T-cell (primary cell): Measurements from ENCODE around the gene CPNE5. TPM values are rescaled to one million over a fixed set of nuclear protein-coding genes. Genes with fewer than 3 reads are reported as not detected.
A peak's percentile ranks its signal among the peaks of the same experiment; 100 is the strongest.

Source experiments
- ATAC-seq, 4 experiments: fragments of 200-7000 bp in 3 of 4; fragments of 150-1000 bp in 1 of 4; cut with Tn5 transposase; replicated peaks in 1 of 4; 1 replicate in 3 of 4; 2 replicates in 1 of 4; pipeline ENCODE4 v1.10.0; 2021; ENCODE audit warnings: moderate library complexity in 3 of 4, mild to moderate bottlenecking in 2 of 4, moderate number of reproducible peaks in 1 of 4
- CTCF ChIA-PET, 2 donors: fragments of 300-600 bp; sonication (Branson Sonifier 250); formaldehyde crosslinking; loops; one replicate each; lab custom pipeline; 2022; ENCODE audit warnings: antibody characterized with exemption in 2 of 2; lab: Charles Lee
- POLR2A ChIA-PET, 2 donors: fragments of 300-600 bp; sonication (Branson Sonifier 250); formaldehyde crosslinking; loops; one replicate each; lab custom pipeline; 2022; ENCODE audit warnings: antibody characterized with exemption in 2 of 2; lab: Charles Lee
- DNase-seq, 35 experiments: peaks; one replicate each; pipeline versions ENCODE4 v3.0.0 to v3.0.0-alpha.2; 2013 to 2023
- H3K27ac ChIP-seq: one replicate; pipeline ENCODE4 v1.5.1; 2013; ENCODE audit warnings: low read length
- H3K27me3 ChIP-seq, 2 experiments: replicated peaks in 1 of 2; 1 replicate in 1 of 2; 2 replicates in 1 of 2; pipeline versions ENCODE4 v1.6.1 to v1.7.0; 2013; ENCODE audit warnings: low read length in 1 of 2, mixed read lengths in 1 of 2; ENCODE audit not compliant: control insufficient read depth in 2 of 2, insufficient read depth in 2 of 2; ENCODE audit errors: extremely low read depth in 1 of 2
- H3K36me3 ChIP-seq, 2 donors: 1 replicate in 1 of 2; 2 replicates in 1 of 2; pipeline versions ENCODE4 v1.6.1 to v1.7.0; 2013; ENCODE audit warnings: low read length in 1 of 2; ENCODE audit not compliant: control insufficient read depth in 2 of 2, insufficient read depth in 1 of 2; ENCODE audit errors: extremely low read depth in 1 of 2
- H3K4me1 ChIP-seq, 2 experiments: 1 replicate in 1 of 2; 2 replicates in 1 of 2; pipeline versions ENCODE4 v1.6.1 to v1.7.0; 2013; ENCODE audit warnings: low read length in 2 of 2, mixed read lengths in 1 of 2; ENCODE audit not compliant: insufficient read depth in 2 of 2, control insufficient read depth in 1 of 2; ENCODE audit errors: extremely low read depth in 1 of 2
- H3K4me3 ChIP-seq, 2 donors: 1 replicate in 1 of 2; 2 replicates in 1 of 2; pipeline versions ENCODE4 v1.5.1 to v1.7.0; 2013; ENCODE audit warnings: mild to moderate bottlenecking in 2 of 2, low read length in 1 of 2, moderate library complexity in 1 of 2; ENCODE audit not compliant: control insufficient read depth in 1 of 2; ENCODE audit errors: extremely low read depth in 1 of 2
- H3K9me3 ChIP-seq: 2 replicates; pipeline ENCODE4 v1.7.0; 2013
- H3K27ac Mint-ChIP-seq, 2 donors: one replicate each; pipeline ENCODE4 v1.8.0; 2020 to 2021; ENCODE audit warnings: mild to moderate bottlenecking in 2 of 2, mixed read lengths in 2 of 2
- H3K27me3 Mint-ChIP-seq, 2 donors: one replicate each; pipeline ENCODE4 v1.8.0; 2021 to 2022; ENCODE audit warnings: mixed read lengths in 2 of 2
- H3K36me3 Mint-ChIP-seq: one replicate; pipeline ENCODE4 v1.8.0; 2021; ENCODE audit warnings: mixed read lengths
- H3K4me1 Mint-ChIP-seq, 3 donors: one replicate each; pipeline ENCODE4 v1.8.0; 2020 to 2022; ENCODE audit warnings: mixed read lengths in 3 of 3, mild to moderate bottlenecking in 1 of 3
- H3K4me3 Mint-ChIP-seq, 3 donors: one replicate each; pipeline ENCODE4 v1.8.0; 2020 to 2022; ENCODE audit warnings: mild to moderate bottlenecking in 3 of 3, mixed read lengths in 3 of 3, moderate library complexity in 3 of 3
- H3K9me3 Mint-ChIP-seq, 3 donors: one replicate each; pipeline ENCODE4 v1.8.0; 2020 to 2022; ENCODE audit warnings: mixed read lengths in 3 of 3
- WGBS: methylation state at CpG from one replicate; pipeline ENCODE4 v1.1.5; 2013; ENCODE audit warnings: missing lambda C conversion rate; ENCODE audit not compliant: insufficient coverage; 5-methylcytosine and 5-hydroxymethylcytosine counted together
- total RNA-seq, 35 experiments: library from RNA in 6 of 35; stranded (reverse) in 6 of 35; fragments of 120-200 nt in 1 of 35; gene quantifications; one replicate each; pipeline versions ENCODE4 v1.2.1 to v1.2.4 and lab custom pipeline; 2013 to 2026

The CPNE5 gene
- total RNA-seq, 5 donors from 2014 or later (not counting 1 experiment from before 2014, with no cell fraction given) = 0.73 to 1.8 (median 1.1) TPM

- POLR2A ChIA-PET = no interaction called here
- no peaks in the 10 kb centered on the region for H3K4me1 ChIP-seq
- peaks cover 0 to 10% of the 10 kb centered on the region in 2 experiments for H3K27me3 ChIP-seq
- Mint-ChIP-seq H3K4me3 (no peak overlapping the region), H3K27me3 (peaks cover 0 to 3% of the 10 kb centered on the region in 2 donors), H3K27ac (no peak overlapping the region), H3K36me3 (no peaks in the 10 kb centered on the region), H3K9me3 (no peaks in the 10 kb centered on the region), H3K4me1 (peaks cover 0 to 3% (median 0%) of the 10 kb centered on the region in 3 donors)
- ATAC-seq (no peak), DNase-seq (no peak)
- no peaks in the 10 kb centered on the region for H3K36me3 ChIP-seq
- 87% methylated on average over 14 of the region's 18 CpGs for WGBS
- CTCF ChIA-PET = no interaction called here
- no peak overlapping the region for H3K27ac ChIP-seq
- H3K9me3 ChIP-seq = no peaks in the 10 kb centered on the region
- no peak overlapping the region for H3K4me3 ChIP-seq
Measured at GRCh38 chr6:36703982-36704381, 135.3 kb downstream of the CPNE5 start.

DNA sequence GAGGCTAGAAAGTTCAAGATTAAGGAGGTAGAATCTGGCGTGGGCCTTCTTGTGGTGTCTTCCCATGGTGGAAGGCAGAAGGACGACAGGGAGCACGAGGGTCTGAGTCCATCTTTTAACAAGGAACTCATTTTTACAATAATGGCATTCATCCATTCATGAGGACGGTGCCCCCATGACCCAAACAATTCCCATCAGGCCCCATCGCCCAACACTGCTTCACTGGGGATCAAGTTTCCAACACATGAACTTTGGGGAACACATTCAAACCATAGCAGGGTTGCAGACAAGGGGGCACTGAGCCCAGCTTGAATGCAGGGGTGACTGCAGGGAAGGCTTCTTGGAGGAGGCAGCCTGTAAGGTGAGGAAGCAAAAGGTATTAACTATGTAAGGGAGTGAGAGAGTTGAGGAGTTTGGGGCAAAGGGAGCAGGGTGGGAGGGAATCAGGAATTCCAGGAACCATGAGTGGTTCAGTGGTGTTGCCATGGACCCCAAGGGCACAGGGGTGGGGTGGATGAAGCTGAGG is 136.1 kb downstream of the CPNE5 start:
- H3K27ac Mint-ChIP-seq = no peak overlapping the region
- CTCF ChIA-PET = no interaction called here
- 100% methylated on average over 1 of the region's 5 CpGs for WGBS

DNA sequence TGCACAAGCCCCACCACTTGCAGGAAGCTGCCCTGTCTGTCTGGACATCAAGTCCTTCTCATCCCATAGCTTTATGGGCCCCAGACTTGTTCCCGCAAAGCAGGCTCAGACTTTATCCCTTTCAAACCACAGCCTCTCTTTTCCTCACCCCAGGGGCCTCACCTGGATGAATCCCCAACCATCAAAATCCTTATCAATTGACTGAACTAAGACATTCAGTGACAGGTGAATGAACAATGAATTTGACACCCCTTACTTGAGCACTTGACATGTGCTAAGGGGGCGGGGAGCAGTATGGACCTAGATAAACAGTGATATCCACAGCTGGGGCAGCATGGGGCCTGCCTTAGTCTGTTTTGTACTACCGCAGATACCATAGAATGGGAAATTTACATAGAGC is 136.6 kb downstream of the CPNE5 start:
- 89% methylated on average over 1 of the region's 3 CpGs for WGBS
- no peak overlapping the region for H3K4me3 ChIP-seq
- Mint-ChIP-seq H3K27me3 (peaks cover 0 to 3% of the 10 kb centered on the region in 2 donors), H3K27ac (no peak overlapping the region), H3K36me3 (no peaks in the 10 kb centered on the region), H3K4me1 (peaks cover 0 to 3% (median 0%) of the 10 kb centered on the region in 3 donors), H3K4me3 (no peak overlapping the region), H3K9me3 (no peaks in the 10 kb centered on the region)
- H3K9me3 ChIP-seq = no peaks in the 10 kb centered on the region
- H3K36me3 ChIP-seq = no peaks in the 10 kb centered on the region
- DNase-seq (no peak), ATAC-seq (no peak)
- CTCF ChIA-PET = no interaction called here
- no peaks in the 10 kb centered on the region for H3K4me1 ChIP-seq
- H3K27ac ChIP-seq = no peak overlapping the region
- POLR2A ChIA-PET = interaction anchor here in 1 of 2 donors (0.6 kb wide), 1 partner anchor 30 kb away, joined by 4 read pairs; no protein-coding TSS in a partner anchor
- H3K27me3 ChIP-seq = peaks cover 0 to 13% of the 10 kb centered on the region in 2 experiments

More for the DNA sequence above, 136.1 kb downstream of the CPNE5 start:
- Histone ChIP-seq H3K27ac (no peak overlapping the region), H3K9me3 (no peaks in the 10 kb centered on the region), H3K4me1 (no peaks in the 10 kb centered on the region), H3K36me3 (no peaks in the 10 kb centered on the region), H3K27me3 (peaks cover 0 to 13% of the 10 kb centered on the region in 2 experiments), H3K4me3 (no peak overlapping the region)
- no peak for DNase-seq
- Mint-ChIP-seq H3K4me1 (peaks cover 0 to 3% (median 0%) of the 10 kb centered on the region in 3 donors), H3K9me3 (no peaks in the 10 kb centered on the region), H3K4me3 (no peak overlapping the region), H3K36me3 (no peaks in the 10 kb centered on the region), H3K27me3 (peaks cover 0 to 3% of the 10 kb centered on the region in 2 donors)
- POLR2A ChIA-PET = no interaction called here
- no peak for ATAC-seq

DNA sequence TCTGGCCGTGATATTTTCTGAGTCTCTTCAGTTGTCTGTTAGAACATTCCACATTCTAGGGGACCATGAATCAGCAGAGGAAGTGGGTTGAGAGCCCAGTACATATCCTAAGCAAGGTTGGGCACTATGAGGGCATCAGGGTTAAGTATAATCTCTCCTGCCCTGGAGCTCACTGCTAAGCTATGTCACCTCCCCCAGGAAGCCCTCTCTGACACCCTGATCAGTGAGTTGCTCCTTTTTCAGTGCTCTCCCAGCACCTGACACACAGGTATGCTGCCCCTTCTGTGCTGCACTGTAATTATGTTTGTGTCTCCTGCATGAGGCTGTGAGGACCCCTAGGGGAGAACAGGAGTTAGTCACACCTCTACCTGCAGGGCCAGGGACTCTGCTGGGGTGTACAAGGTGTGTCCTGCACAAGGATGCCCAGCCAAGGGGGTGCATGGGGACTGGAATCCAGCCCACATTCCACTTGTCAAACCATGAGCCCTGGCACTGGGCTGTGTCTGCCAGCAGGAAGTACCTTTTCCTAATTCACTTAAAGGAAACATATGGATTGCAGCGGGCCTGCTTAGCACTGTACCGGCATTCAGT is 137.7 kb downstream of the CPNE5 start:
- no peak overlapping the region for H3K27ac Mint-ChIP-seq
- H3K36me3 Mint-ChIP-seq = no peaks in the 10 kb centered on the region
- H3K27ac ChIP-seq = no peak overlapping the region
- H3K4me3 ChIP-seq = no peak overlapping the region
- H3K9me3 Mint-ChIP-seq = no peaks in the 10 kb centered on the region
- H3K4me1 Mint-ChIP-seq = peaks cover 0 to 7% (median 0%) of the 10 kb centered on the region in 3 donors
- ChIA-PET POLR2A (interaction anchor here in 1 of 2 donors (0.7 kb wide), 1 partner anchor 768 kb away, joined by 3 read pairs; no protein-coding TSS in a partner anchor), CTCF (interaction anchor here (0.6 kb wide), 2 partner anchors 78 to 256 kb away, joined by 3 to 7 read pairs; no protein-coding TSS in a partner anchor)
- H3K9me3 ChIP-seq = no peaks in the 10 kb centered on the region
- ATAC-seq (peak in 2 of 4 experiments; percentile 44 to 48), DNase-seq (peak in 2 of 35 experiments; percentile 13 to 30)
- H3K36me3 ChIP-seq = no peaks in the 10 kb centered on the region
- H3K4me1 ChIP-seq = no peaks in the 10 kb centered on the region
- peaks cover 0 to 13% of the 10 kb centered on the region in 2 experiments for H3K27me3 ChIP-seq
- peaks cover 0 to 3% of the 10 kb centered on the region in 2 donors for H3K27me3 Mint-ChIP-seq
- WGBS = no CpG with 5 or more reads among the region's 3 CpGs
- no peak overlapping the region for H3K4me3 Mint-ChIP-seq

DNA sequence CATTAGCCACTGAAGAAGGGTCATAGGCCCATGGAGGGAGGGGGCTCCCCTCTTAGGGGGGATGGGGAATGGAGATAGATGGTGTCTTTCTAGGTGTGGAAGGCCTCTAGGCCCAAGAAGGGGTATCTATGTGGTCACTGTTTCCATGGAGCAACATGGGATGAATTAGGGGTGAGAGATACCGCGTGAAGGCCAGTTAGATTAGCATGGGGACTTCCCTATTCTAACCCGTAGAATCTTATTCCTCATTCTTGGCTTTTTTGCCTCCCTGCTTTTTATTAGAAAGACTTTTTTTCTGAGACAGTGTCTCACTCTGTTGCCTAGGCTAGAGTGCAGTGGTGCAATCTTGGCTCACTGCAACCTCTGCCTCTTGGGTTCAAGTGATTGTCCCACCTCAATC is 138.4 kb downstream of the CPNE5 start:
- POLR2A ChIA-PET = no interaction called here
- CTCF ChIA-PET = no interaction called here
- no peaks in the 10 kb centered on the region for H3K36me3 ChIP-seq
- H3K27me3 ChIP-seq = peaks cover 0 to 13% of the 10 kb centered on the region in 2 experiments
- H3K4me3 ChIP-seq = no peak overlapping the region
- no CpG with 5 or more reads among the region's 3 CpGs for WGBS
- no peaks in the 10 kb centered on the region for H3K9me3 ChIP-seq
- no peaks in the 10 kb centered on the region for H3K4me1 ChIP-seq
- Mint-ChIP-seq H3K4me1 (peaks cover 0 to 7% (median 0%) of the 10 kb centered on the region in 3 donors), H3K27ac (no peak overlapping the region), H3K4me3 (no peak overlapping the region), H3K36me3 (no peaks in the 10 kb centered on the region), H3K27me3 (peaks cover 0 to 3% of the 10 kb centered on the region in 2 donors), H3K9me3 (no peaks in the 10 kb centered on the region)
- ATAC-seq (no peak), DNase-seq (no peak)
- H3K27ac ChIP-seq = no peak overlapping the region

- H3K36me3 Mint-ChIP-seq = no peaks in the 10 kb centered on the region
- peaks cover 0 to 3% of the 10 kb centered on the region in 2 donors for H3K27me3 Mint-ChIP-seq
- no peak for ATAC-seq
- no peak overlapping the region for H3K4me3 Mint-ChIP-seq
- H3K4me3 ChIP-seq = no peak overlapping the region
- 51% methylated on average over 3 of the region's 7 CpGs for WGBS
- no peaks in the 10 kb centered on the region for H3K4me1 ChIP-seq
- no peak overlapping the region for H3K27ac ChIP-seq
- peaks cover 0 to 13% of the 10 kb centered on the region in 2 experiments for H3K27me3 ChIP-seq
- ChIA-PET POLR2A (no interaction called here), CTCF (no interaction called here)
- peaks cover 0 to 7% (median 0%) of the 10 kb centered on the region in 3 donors for H3K4me1 Mint-ChIP-seq
- H3K27ac Mint-ChIP-seq = no peak overlapping the region
- H3K9me3 Mint-ChIP-seq = no peaks in the 10 kb centered on the region
- H3K36me3 ChIP-seq = no peaks in the 10 kb centered on the region
- no peak for DNase-seq
- H3K9me3 ChIP-seq = no peaks in the 10 kb centered on the region
Measured at GRCh38 chr6:36700071-36700812, 139.0 kb downstream of the CPNE5 start.
